ENCODE measurements around the gene QPRT.

GRCh38 chr16:29673501-29673900 is 5.5 kb upstream of the QPRT start:
- no peak for TF ChIP-seq EZH2 (IDR thresholded peaks at IDR 0.05; ENCODE audit: low read depth)
- TF ChIP-seq CTCF (conservative IDR thresholded peaks at IDR 0.05), result no peak
